HG03196 (cell line): Measurements from ENCODE around the gene TAS1R1.

ENCODE experiments used
- ATAC-seq: cut with Tn5 transposase; IDR thresholded peaks from one replicate; pipeline ENCODE4 v1.9.1; 2021; ENCODE audit not compliant: unreplicated experiment

Gene TAS1R1

GRCh38 chr1:6554907-6555778 lies at the start of gene TAS1R1:
TSS of gene TAS1R1 (plus strand) at chr1:6555307. CDS start at chr1:6555374, 67 bp downstream.
- ATAC-seq = no peak

DNA sequence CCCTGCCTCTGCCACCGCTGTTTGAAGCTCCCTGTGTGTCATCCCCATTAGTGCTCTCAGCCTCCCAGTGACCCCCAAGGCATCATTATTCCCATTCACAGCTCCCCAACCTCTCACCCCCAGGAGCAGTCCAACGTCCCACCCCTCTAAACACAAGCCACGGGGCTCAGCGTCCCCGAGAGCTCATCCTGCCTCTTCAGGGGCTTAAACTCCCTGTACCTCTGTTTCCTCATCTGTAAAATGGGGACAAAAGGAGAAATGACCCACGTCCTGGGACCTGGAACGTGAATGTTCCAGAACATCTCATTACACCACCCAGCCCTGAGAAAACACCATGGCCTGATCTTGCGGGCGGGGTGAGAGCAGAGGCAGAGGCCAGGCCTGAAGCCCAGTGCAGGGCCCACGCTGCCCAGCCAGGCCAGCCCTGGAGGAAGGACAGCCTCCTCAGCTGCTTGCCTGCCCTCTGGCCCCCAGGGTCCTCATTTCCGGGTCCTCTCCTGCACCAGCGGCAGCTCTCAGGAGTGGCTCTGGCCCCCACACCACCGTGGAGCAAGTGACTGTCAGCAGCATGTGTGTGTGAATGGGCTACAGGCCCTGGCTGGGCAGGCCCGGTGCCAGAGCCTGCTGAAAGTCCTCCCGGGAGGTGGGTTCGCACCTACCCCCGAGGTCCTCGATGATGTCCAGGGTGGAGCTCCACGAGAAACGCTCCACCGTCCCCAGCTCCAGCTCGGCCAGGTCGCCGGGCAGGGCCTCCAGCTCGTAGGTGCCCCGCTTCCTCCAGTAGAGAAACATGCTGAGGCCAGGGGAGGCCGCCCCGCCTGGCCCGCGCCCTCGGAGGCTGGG lies 49.5 kb upstream of the TAS1R1 start:
- no peak for ATAC-seq

GRCh38 chr1:6506210-6507036 lies 48.7 kb upstream of the TAS1R1 start:
- ATAC-seq = no peak

- no peak for ATAC-seq
Observed at GRCh38 chr1:6507037-6507428, 48.1 kb upstream of the TAS1R1 start.

DNA sequence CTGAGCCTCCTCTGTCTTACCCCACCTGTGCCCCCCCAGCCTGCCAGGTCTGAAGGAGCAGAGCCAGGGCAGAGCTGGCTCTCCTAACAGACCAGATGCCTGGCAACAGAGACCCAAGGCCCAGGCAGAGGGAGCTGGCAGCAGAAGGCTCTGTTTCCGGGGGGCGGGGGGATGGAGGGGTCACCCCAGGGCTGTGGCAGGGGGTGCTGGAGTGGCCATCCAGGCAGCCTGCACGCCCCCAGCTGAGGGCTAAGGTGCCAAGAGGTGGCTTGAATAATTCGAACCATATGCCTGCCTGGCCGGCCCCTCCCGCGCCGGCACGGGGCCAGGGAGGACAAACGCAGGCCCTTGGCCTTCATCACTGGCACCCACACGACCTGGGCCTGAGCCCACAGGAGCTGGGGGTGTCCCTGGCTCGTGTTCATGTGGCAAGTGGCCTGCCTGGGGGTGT lies 47.6 kb upstream of the TAS1R1 start:
- ATAC-seq = no peak

GRCh38 chr1:6508154-6508815 lies 46.8 kb upstream of the TAS1R1 start:
- ATAC-seq = no peak

DNA sequence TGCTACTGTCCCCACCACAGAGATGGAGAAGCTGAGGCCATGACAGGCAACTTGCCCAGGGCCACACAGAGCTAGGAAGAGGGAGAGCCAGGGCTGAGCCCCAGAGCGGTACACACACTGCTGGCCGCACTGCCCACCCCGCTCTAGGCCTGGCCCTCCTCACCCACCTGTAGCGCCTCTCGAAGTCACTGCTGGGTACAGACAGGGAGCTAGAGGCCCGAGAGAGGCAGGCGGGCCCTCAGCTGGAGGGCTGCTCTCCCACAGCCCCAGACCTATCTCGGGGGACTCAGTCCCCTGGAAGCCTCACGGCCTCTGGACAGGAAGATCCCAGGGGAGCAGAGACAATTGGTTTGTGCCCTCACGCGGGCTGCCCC lies 46.3 kb upstream of the TAS1R1 start:
- no peak for ATAC-seq

DNA sequence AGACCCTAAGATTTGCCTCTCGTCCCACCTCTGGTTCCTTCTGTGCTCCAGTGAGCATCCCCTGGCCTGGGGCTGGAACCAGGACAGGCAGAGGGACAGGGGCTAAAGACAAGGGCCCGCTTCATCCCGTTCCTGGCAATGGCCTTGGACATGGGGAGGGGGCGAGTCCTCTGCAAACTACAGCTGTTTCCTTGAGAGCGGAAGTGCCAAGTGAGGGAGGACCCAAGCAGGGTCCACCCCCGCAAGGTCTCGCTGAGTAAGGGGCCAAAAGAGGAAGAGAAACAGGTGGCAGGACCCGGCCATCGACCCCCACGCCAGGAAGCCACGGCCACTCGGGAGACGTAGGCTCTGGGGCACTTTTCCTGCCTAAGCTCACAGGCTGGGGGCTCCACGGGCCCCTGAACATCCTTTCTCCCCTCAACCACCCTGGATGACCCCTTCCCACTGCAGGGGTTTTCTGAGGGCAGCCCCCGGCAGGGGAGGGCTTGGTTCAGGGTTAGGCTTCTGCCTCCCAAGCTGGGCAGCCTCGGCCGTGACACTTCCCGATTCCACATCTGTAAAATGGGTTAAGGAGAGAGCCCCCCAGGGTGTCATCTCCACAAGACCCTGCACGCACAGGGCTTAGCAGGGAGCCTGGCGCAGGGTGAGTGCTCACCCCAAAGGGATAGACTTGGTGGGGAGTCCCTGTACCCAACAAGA lies 45.7 kb upstream of the TAS1R1 start:
- ATAC-seq = no peak

DNA sequence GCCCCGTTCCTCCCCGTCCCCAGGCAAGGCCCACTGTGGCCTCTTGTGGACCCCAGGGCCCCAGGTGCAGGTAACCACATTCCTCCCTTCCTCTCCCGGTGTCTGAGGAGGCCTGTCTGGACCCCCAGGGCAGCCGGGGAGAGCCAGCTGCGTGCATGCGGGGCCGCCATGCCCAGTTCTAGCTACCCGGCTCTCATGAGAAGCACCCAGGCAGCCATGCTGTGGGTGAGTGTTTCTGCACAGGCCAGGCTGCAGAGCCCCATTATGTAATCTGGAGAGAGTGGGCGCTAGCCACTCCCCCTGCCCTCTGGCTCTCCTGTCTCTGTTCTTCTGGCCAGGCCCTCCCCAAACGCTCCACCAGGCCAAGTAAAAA lies 45.2 kb upstream of the TAS1R1 start:
- ATAC-seq = no peak

GRCh38 chr1:6510493-6510892 lies 44.6 kb upstream of the TAS1R1 start:
- ATAC-seq = no peak

- no peak for ATAC-seq
Observed at GRCh38 chr1:6511056-6511455, 44.1 kb upstream of the TAS1R1 start.

GRCh38 chr1:6511561-6512244 lies 43.4 kb upstream of the TAS1R1 start:
- ATAC-seq = no peak

DNA sequence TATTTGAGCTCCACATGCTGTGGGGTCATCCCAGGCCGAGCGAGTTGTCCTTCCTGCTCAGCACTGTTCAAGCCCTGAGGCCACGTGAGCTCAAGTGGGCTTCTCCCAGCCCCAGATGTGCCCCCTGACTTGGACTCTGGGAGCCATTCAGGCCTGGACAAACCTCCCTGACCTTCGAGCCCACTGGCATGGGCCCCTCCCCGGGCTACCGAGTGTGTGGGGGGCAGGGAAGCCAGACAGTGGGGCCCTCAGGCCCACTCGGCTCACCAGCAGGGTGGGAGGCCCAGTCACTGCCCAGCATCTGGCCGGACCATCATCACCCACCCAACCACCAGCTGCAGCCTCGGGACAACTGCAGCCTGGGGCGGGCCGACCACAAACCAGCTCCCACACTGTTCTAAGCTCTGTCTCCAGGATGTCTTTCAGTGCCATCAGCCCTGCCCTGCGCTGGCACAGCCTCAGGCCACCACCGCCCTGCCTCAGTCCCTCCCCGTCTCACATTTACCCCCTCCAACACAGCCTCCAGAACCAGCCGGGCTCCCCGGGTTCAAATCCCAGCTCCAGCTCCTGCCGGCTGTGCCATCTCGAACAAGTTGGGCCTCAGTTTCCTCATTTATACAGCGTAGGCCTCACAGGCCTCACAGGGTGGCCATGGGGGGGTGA lies 42.7 kb upstream of the TAS1R1 start:
- no peak for ATAC-seq

DNA sequence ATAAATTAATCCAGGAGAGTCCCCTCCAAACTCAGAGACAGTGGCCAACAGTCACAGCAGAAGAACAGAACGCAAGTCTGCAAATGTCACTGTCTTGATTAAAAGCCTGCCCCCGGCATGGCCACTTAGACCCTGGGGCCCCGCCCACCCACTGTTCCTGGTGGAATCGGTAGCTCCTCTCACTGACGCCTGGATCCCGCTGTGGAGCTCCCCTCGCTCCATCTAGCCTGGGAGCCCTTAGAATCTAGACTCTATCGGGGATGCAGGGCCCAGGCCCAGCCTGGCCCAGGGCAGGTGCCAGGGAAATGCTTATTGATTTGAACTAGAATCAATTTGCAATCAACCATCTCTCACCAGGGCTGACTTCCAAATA lies 42.2 kb upstream of the TAS1R1 start:
- ATAC-seq = no peak

DNA sequence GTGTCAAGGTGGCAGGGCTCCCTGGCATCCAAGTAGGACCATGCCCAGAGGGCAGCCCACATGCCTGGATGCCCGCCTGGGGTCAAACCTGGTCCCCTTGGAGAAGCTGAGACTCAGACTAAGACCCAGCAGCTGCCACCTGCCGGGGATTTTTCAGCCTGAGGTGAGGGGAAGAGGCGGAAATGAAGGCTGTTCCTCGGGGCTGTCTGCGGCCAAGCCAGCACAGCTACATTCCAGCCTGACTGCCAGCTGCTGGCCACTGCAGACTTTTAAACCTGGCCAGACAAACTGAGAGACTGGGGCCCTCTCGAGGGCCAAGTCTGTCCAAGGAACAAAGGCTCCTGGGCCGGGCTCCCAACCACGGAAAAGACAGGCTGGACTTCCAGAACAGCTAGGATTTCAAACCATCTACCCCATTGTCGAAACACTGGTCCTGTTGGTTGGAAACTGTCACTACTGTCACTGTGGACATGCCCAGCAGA lies 41.7 kb upstream of the TAS1R1 start:
- ATAC-seq = no peak

- ATAC-seq = no peak
Observed at GRCh38 chr1:6515771-6516170, 39.3 kb upstream of the TAS1R1 start.

- no peak for ATAC-seq
Observed at GRCh38 chr1:6517435-6517851, 37.7 kb upstream of the TAS1R1 start.

DNA sequence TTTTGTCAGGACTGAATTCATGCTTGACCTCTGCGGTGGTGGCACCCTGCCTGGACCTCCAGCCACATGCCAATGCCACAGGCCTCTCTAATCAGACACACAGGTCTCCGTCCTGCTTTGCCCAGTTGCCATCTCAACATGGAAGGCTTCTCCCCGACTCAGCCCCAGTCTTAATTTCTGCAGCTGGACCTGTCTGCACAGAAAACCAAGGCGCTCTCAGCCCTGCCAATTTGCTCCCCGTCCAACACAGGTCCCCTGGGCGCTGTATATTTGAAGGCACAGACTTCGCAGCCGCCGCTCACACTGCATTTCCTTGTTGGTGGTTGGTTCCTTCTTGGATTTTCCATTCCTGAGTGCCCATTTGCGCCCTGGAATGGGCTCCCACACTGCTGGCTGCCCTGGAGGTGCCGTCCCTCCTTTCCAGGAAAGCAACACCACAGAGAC lies 35.6 kb upstream of the TAS1R1 start:
- ATAC-seq = no peak
